GM20000 (cell line): ENCODE data around the gene PRRG1.

Source experiments
- DNase-seq: peaks from one replicate; pipeline ENCODE4 v3.0.0; 2012; ENCODE audit warnings: low spot score
- TF ChIP-seq, protein P1 (sequence below): IDR thresholded peaks from 2 replicates; pipeline ENCODE4 v1.5.1; 2012; ENCODE audit warnings: mild to moderate bottlenecking, control low read depth; ENCODE audit errors: extremely low read depth, missing control alignments

The PRRG1 gene

DNA sequence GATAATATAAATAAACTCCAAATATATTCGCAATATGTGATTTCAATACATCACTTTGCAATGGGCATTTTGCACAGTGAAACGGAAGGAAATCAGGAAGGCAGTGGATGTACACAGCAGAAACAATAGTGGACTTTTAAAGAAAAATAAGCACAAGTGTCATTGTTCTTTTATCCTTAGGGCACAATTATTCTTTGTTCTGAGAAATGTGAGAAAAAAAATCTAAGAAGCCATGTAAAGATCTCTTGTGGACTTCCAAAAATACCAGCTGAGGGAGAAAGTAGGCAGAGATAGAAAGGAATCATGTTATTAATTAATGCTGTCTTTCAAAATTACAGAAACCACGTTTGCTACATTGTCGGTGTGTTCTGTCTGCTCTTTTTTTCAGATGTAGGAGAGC lies 17.6 kb upstream of the PRRG1 start:
- DNase-seq = no peak

GRCh38 chrX:37332055-37332454 lies 17.1 kb upstream of the PRRG1 start:
- TF ChIP-seq, protein P1, sequence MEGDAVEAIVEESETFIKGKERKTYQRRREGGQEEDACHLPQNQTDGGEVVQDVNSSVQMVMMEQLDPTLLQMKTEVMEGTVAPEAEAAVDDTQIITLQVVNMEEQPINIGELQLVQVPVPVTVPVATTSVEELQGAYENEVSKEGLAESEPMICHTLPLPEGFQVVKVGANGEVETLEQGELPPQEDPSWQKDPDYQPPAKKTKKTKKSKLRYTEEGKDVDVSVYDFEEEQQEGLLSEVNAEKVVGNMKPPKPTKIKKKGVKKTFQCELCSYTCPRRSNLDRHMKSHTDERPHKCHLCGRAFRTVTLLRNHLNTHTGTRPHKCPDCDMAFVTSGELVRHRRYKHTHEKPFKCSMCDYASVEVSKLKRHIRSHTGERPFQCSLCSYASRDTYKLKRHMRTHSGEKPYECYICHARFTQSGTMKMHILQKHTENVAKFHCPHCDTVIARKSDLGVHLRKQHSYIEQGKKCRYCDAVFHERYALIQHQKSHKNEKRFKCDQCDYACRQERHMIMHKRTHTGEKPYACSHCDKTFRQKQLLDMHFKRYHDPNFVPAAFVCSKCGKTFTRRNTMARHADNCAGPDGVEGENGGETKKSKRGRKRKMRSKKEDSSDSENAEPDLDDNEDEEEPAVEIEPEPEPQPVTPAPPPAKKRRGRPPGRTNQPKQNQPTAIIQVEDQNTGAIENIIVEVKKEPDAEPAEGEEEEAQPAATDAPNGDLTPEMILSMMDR = no peak
- no peak for DNase-seq

More for the DNA sequence above, 17.6 kb upstream of the PRRG1 start:
- TF ChIP-seq, protein P1 = no peak

DNA sequence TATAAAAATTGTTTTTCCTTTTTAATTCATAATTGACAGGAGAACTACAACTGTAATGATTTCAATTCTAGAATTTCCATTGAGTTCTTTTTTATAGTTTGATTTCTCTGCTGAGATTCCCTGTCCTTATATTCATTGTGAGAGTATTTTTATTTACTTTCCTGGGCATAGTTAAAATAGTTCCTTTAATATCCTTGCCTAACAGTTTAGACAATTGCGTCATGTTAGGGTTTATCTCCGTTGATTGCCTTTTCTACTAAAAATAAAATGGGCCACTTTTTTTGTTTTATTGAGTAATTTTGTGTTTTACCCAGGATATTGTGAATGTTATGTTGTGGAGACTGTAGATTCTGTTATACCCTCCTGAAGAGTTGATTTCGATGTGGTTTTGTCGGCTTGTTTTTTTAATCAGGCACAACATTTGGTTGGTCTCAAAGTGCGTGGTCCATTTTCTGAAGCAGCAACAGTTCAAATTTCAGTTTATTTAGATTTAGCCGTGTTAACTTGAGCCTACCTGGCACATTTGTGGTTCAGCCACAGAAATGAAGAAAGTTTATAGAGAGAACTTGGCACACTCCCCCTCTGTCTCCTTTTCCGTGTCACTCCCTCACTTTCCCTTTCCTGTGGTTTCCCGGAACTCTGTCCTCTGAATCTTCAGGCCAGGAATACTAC lies 16.0 kb upstream of the PRRG1 start:
- TF ChIP-seq, protein P1 = no peak
- DNase-seq = no peak

DNA sequence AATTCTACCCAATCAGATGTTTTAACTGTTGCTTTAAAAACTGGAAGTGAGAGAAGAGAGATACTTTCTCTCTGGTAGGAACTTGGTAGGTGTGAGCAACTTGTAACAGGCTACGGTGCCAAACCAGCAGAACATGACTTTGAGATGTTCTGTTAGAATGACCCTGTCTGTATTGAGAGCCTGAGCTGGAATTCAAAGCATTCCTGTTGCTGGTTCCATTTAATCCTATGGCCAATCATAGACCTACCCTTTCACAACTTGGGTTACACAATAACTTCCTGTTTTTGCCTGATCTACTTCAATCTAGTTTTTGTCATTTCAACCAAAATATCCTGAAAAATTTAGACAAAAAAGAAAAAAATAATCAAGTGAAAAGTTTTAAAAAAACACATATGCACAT lies 1.7 kb upstream of the PRRG1 start:
- TF ChIP-seq, protein P1 = no peak
- DNase-seq = no peak

DNA sequence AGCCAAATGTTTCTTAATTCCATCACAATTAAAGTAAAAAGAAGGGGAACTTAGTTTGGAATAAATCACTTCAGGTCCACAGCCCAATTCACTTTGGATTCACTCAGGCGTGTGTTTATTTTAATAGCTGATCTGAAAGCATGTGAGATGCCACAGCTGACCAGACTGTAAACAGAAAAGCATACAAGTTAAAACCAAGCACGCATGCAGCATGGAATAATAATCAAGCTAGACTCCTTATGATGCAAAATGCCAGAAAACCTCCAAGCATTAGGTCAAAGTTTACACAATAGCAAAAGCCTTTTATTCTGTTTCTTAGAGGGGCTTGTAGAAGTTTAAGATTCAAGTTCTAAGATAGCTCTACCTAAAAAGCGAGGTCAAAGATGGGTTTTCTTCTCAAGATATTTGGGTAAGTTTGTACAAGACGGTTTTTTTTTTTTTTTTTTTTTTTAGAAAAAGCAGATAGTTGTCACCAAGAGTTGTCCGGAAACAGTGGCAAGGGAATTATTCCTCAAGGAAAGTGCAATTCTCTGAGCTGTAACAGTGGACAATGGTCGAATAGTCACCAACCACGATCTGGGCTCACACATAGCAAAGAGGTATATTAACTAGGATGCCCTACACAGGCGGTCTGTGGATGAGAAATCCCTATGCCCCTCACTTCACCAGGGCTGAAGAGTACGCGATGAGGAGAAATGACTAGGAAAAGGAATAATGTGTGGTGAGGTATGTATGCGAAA lies 763 bp upstream of the PRRG1 start:
- TF ChIP-seq, protein P1 = no peak
- DNase-seq = no peak

GRCh38 chrX:37348971-37349220 lies 268 bp upstream of the PRRG1 start:
- TF ChIP-seq, protein P1 = no peak

GRCh38 chrX:37350034-37350365 lies 836 bp downstream of the PRRG1 start:
- no peak for DNase-seq
- TF ChIP-seq, protein P1 = no peak

More at GRCh38 chrX:37348971-37349220, 268 bp upstream of the PRRG1 start:
- DNase-seq = no peak
